Activated naive CD8-positive, alpha-beta T cell treated with anti-CD3 and anti-CD28 coated beads, Interleukin-2, amount 50 U/mL, for 24 hours (primary cell): ENCODE results near the gene INTS2.
"Not testable (repeated sequence)": the region's sequence is repeated elsewhere in the genome, so short reads cannot be mapped to it uniquely, and the experiment has no call there.

Source experiments
- ATAC-seq: fragments of 150-1000 bp; cut with Tn5 transposase; one replicate; pipeline ENCODE4 v1.10.0; 2021
- DNase-seq: peaks from one replicate; pipeline ENCODE4 v3.0.0; 2021
- H3K27ac Mint-ChIP-seq: one replicate; pipeline ENCODE4 v1.8.0; 2021; ENCODE audit warnings: mild to moderate bottlenecking, mixed read lengths
- H3K27me3 Mint-ChIP-seq: one replicate; pipeline ENCODE4 v1.8.0; 2021; ENCODE audit warnings: mixed read lengths
- H3K36me3 Mint-ChIP-seq: one replicate; pipeline ENCODE4 v1.8.0; 2021; ENCODE audit warnings: low read depth, mixed read lengths
- H3K4me1 Mint-ChIP-seq: one replicate; pipeline ENCODE4 v1.8.0; 2021; ENCODE audit warnings: mixed read lengths
- H3K4me3 Mint-ChIP-seq: one replicate; pipeline ENCODE4 v1.8.0; 2021; ENCODE audit warnings: mild to moderate bottlenecking, moderate library complexity, mixed read lengths
- H3K9me3 Mint-ChIP-seq: one replicate; pipeline ENCODE4 v1.8.0; 2021; ENCODE audit warnings: mixed read lengths

INTS2 gene

GRCh38 chr17:61832463-61832862 lies 95.3 kb downstream of the INTS2 start:
- no peak overlapping the region for H3K4me3 Mint-ChIP-seq
- H3K9me3 Mint-ChIP-seq = peaks cover 2% of the 10 kb centered on the region
- H3K4me1 Mint-ChIP-seq = no peaks in the 10 kb centered on the region
- H3K27ac Mint-ChIP-seq = no peak overlapping the region
- H3K27me3 Mint-ChIP-seq = no peaks in the 10 kb centered on the region
- peaks cover 8% of the 10 kb centered on the region for H3K36me3 Mint-ChIP-seq
- DNase-seq (no peak), ATAC-seq (no peak)

DNA sequence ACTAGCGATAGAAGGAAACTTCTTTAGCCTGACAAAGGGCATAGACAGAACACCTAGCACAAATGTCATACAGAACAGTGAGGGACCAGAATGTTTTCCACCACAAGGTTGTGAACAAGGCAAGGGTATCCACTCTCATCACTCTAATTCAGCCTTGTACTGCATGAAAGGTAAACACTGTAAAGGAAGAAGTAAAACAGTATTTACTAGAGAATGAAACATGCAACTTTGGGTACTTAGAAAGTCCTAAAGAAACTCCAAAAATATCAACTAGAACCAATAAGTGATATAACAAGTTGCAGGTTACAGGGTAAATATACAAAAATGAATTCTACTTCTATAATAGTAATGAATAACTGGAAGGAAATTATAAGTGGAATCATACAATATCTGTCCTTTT lies 96.7 kb downstream of the INTS2 start:
- Mint-ChIP-seq H3K27ac (no peak overlapping the region), H3K27me3 (no peaks in the 10 kb centered on the region), H3K4me1 (no peaks in the 10 kb centered on the region), H3K4me3 (no peak overlapping the region), H3K9me3 (peaks cover 2% of the 10 kb centered on the region), H3K36me3 (peaks cover 16% of the 10 kb centered on the region)
- ATAC-seq (no peak), DNase-seq (no peak)

GRCh38 chr17:61828694-61829093 lies 99.1 kb downstream of the INTS2 start:
- H3K27me3 Mint-ChIP-seq = no peaks in the 10 kb centered on the region

GRCh38 chr17:61827649-61828395 lies 100.0 kb downstream of the INTS2 start:
- H3K4me1 Mint-ChIP-seq = no peaks in the 10 kb centered on the region
- DNase-seq = no peak
- H3K4me3 Mint-ChIP-seq = no peak overlapping the region
- ATAC-seq = no peak
- no peak overlapping the region for H3K27ac Mint-ChIP-seq
- peaks cover 2% of the 10 kb centered on the region for H3K9me3 Mint-ChIP-seq
- no peaks in the 10 kb centered on the region for H3K27me3 Mint-ChIP-seq
- peaks cover 25% of the 10 kb centered on the region for H3K36me3 Mint-ChIP-seq

More at GRCh38 chr17:61828694-61829093, 99.1 kb downstream of the INTS2 start:
- ATAC-seq (no peak), DNase-seq (no peak)
- H3K9me3 Mint-ChIP-seq = peaks cover 2% of the 10 kb centered on the region
- H3K27ac Mint-ChIP-seq = no peak overlapping the region
- no peak overlapping the region for H3K4me3 Mint-ChIP-seq
- peaks cover 25% of the 10 kb centered on the region for H3K36me3 Mint-ChIP-seq
- no peaks in the 10 kb centered on the region for H3K4me1 Mint-ChIP-seq

DNA sequence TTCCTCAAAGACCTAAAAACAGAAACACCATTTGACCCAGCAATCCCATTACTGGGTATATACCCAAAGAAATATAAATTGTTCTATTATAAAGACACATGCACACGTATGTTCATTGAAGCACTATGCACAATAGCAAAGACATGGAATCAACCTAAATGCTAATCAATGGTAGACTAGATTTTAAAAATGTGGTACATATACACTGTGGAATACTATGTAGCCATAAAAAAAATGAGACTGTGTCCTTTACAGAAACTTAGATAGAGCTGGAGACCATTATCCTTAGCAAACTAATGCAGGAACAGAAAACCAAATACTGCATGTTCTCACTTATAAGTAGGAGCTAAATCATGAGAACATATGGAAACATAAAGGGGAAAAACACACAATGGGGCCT lies 100.9 kb downstream of the INTS2 start:
- not testable (repeated sequence) for H3K27me3 Mint-ChIP-seq, H3K27ac Mint-ChIP-seq, DNase-seq, H3K4me1 Mint-ChIP-seq, H3K9me3 Mint-ChIP-seq, H3K4me3 Mint-ChIP-seq, ATAC-seq
- peaks cover 30% of the 10 kb centered on the region for H3K36me3 Mint-ChIP-seq

- H3K27ac Mint-ChIP-seq, ATAC-seq, H3K9me3 Mint-ChIP-seq, H3K27me3 Mint-ChIP-seq, H3K4me3 Mint-ChIP-seq, DNase-seq, H3K4me1 Mint-ChIP-seq: not testable (repeated sequence)
- H3K36me3 Mint-ChIP-seq = peaks cover 34% of the 10 kb centered on the region
These were observed 101.6 kb downstream of the INTS2 start for GRCh38 chr17:61826198-61826597.

GRCh38 chr17:61825448-61826137 lies 102.2 kb downstream of the INTS2 start:
- Mint-ChIP-seq H3K4me1 (peaks cover 2% of the 10 kb centered on the region), H3K36me3 (peaks cover 39% of the 10 kb centered on the region), H3K27me3 (no peaks in the 10 kb centered on the region), H3K27ac (no peak overlapping the region), H3K9me3 (peaks cover 2% of the 10 kb centered on the region), H3K4me3 (no peak overlapping the region)
- DNase-seq (no peak), ATAC-seq (no peak)

DNA sequence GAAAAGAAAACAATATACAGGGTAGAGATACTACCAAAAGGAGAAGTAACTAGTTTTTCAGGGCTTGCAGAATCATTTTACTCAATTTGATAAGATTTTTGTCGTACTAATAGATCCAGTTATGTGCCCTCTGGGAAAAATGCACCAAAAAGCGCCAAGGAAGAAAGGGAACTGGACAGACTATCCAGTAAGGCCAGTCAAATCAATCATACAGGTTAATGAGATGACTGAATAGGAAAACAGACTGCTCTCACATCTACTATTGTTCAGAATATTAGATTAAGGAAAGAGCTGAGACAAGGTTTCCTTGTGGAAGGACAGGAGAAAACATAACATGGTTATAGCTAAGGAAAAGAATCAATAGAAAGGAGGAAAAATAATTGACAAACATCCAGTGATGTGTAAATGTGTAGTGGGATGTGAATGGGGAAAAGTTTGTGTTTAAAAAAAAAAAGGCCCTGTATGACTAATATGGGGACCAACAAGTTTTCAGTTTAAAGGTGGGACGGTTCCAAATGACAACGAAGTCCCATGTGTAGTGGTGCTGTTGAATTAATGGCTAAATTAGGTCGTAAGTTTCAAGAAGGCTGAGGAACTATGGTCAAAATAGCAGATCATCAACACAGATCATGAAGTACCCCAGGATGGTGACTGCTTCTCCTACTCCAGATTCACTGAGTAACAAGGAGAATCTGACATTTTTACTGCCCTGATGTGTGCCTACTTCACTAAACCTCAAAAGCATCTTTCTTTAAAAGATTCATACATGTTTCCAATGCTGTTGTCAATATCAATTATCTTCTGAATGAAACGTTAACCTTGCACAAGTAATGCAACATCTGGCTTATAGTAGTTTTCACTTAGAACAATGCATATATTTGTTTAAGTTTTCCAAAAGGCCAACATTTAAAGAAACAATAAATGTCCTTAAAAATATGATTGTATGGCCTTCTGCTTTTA lies 105.2 kb downstream of the INTS2 start:
- DNase-seq (no peak), ATAC-seq (no peak)
- Mint-ChIP-seq H3K27me3 (no peaks in the 10 kb centered on the region), H3K9me3 (no peaks in the 10 kb centered on the region), H3K4me1 (peaks cover 2% of the 10 kb centered on the region), H3K36me3 (peaks cover 41% of the 10 kb centered on the region), H3K27ac (no peak overlapping the region), H3K4me3 (no peak overlapping the region)

GRCh38 chr17:61821655-61822054 lies 106.1 kb downstream of the INTS2 start:
- H3K9me3 Mint-ChIP-seq = no peaks in the 10 kb centered on the region
- no peaks in the 10 kb centered on the region for H3K27me3 Mint-ChIP-seq
- H3K36me3 Mint-ChIP-seq = peaks cover 39% of the 10 kb centered on the region
- ATAC-seq = no peak
- H3K27ac Mint-ChIP-seq = no peak overlapping the region
- H3K4me3 Mint-ChIP-seq = no peak overlapping the region
- no peak for DNase-seq
- peaks cover 6% of the 10 kb centered on the region for H3K4me1 Mint-ChIP-seq

GRCh38 chr17:61819265-61819664 lies 108.5 kb downstream of the INTS2 start:
- H3K27ac Mint-ChIP-seq, H3K9me3 Mint-ChIP-seq: not testable (repeated sequence)

DNA sequence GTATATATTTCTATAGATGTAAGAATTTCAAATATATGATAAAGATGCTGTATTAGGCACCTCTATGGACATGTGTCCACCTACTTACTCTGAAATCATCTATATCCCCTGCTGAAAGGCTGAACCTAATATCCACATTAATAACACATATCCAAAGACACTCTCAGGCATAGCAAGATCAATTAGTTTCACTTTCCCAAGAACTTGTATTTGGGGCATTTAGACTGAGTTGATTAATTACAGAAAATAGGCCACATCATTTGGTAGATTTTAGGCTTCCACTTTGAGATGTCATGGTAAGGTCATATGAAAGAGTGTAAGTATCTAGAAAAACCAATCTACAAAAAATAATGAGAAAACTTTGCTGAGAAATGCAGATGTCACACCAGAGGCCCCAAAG lies 109.6 kb downstream of the INTS2 start:
- Mint-ChIP-seq H3K4me3 (no peak overlapping the region), H3K27ac (no peak overlapping the region), H3K9me3 (no peaks in the 10 kb centered on the region), H3K27me3 (no peaks in the 10 kb centered on the region), H3K36me3 (peaks cover 31% of the 10 kb centered on the region), H3K4me1 (peaks cover 12% of the 10 kb centered on the region)
- ATAC-seq (no peak), DNase-seq (no peak)

More at GRCh38 chr17:61819265-61819664, 108.5 kb downstream of the INTS2 start:
- ATAC-seq, H3K27me3 Mint-ChIP-seq, DNase-seq, H3K4me3 Mint-ChIP-seq: not testable (repeated sequence)
- Mint-ChIP-seq H3K36me3 (peaks cover 31% of the 10 kb centered on the region), H3K4me1 (peaks cover 12% of the 10 kb centered on the region)

DNA sequence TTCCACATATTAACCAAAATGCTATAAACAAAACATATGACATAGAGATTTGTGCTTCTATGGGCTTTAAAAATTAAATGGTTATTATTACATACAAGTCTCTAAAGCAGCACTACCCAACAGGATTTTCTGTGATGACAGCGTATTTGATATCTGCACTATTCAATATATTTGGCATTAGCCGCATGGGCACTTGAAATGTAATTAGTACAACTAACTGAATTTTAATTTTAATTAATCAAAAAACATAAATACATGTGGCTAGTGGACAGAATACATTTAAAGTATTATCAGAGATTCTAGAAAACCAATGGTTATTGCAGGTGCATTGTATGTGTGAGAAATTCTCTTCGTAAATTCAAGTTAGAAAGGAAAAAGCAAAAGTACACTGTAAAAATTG lies 110.3 kb downstream of the INTS2 start:
- H3K9me3 Mint-ChIP-seq = no peaks in the 10 kb centered on the region
- peaks cover 30% of the 10 kb centered on the region for H3K36me3 Mint-ChIP-seq
- no peaks in the 10 kb centered on the region for H3K27me3 Mint-ChIP-seq
- H3K4me3 Mint-ChIP-seq = no peak overlapping the region
- no peak for DNase-seq
- H3K4me1 Mint-ChIP-seq = peaks cover 11% of the 10 kb centered on the region
- H3K27ac Mint-ChIP-seq = no peak overlapping the region
- ATAC-seq = no peak

DNA sequence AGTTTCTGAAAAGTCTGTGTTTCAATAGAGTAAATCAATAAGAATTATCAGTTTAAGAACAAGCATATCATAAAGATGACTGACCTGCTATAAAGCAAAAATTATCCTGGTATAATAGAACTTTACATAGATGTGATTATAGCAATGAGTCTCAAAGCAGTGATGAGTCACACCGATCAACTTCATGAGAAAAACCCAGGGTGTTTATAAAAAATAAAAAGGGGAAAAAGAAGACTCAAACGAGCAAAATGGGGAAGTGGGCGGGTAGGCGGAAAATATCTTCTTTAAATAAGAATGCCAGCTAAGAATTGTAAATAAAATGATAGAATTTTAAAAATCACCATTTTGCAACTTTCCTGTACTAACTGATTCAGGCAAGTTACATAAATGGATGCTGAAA lies 111.2 kb downstream of the INTS2 start:
- Mint-ChIP-seq H3K27me3 (no peaks in the 10 kb centered on the region), H3K4me3 (no peak overlapping the region), H3K27ac (peak overlapping the region; percentile 19), H3K4me1 (peaks cover 11% of the 10 kb centered on the region), H3K9me3 (no peaks in the 10 kb centered on the region), H3K36me3 (peaks cover 23% of the 10 kb centered on the region)
- no peak for ATAC-seq
- DNase-seq = no peak

GRCh38 chr17:61815863-61816503 lies 111.8 kb downstream of the INTS2 start:
- Mint-ChIP-seq H3K27me3 (no peaks in the 10 kb centered on the region), H3K27ac (no peak overlapping the region), H3K36me3 (peaks cover 25% of the 10 kb centered on the region), H3K4me3 (no peak overlapping the region), H3K4me1 (peaks cover 11% of the 10 kb centered on the region), H3K9me3 (no peaks in the 10 kb centered on the region)
- DNase-seq (no peak), ATAC-seq (no peak)
